GM18519 (cell line): ENCODE data around the gene OR52L1.

Source experiments
- ATAC-seq: cut with Tn5 transposase; IDR thresholded peaks from one replicate; pipeline ENCODE4 v1.9.1; 2021; ENCODE audit warnings: mild to moderate bottlenecking, moderate library complexity; ENCODE audit not compliant: unreplicated experiment, low FRiP score

OR52L1 gene

DNA sequence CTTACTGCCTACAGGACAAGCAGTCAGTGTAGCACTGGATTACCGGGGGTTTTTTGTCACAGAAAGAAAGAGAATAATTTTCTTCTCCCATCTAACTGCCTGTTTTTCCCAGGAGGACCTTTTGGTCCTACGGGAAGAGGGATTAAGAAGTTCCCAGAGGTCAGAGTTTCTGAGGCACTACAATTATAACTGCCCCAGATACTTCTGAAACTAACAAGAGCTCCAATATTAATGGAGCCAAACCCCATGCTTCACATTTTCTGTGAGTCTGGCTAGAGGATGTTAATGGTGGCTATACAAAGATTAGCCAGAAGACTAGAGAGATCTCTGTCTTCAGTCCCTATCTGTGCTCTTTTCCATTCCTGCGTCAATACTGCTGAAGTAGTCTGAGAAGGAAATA, 44.8 kb downstream of the OR52L1 start, which contains the start of gene OR56A3:
TSS of gene OR56A3 (plus strand) at position 301 of the 400 bp plus-strand sequence. CDS start 5,096 bp downstream, outside the sequence.
- no peak for ATAC-seq

DNA sequence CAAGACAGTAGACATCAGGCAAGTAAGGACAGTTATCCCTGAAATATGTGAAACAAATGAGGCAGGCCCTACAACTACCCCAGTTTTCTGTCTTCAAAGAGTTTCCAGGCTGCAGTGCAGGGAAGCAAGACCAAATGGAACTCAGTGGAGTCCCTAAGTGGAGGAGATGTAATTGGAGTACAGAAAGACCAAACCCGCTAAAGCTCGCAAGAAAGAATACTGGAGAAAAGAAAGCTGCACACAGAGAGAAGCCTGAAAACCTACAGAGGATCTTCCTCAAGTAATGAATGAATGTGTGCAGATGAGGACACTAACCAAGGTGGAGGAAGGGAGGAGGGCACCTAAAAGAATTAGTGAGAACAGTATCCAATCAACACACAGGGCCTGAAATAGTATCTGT, 46.0 kb downstream of the OR52L1 start:
- no peak for ATAC-seq

DNA sequence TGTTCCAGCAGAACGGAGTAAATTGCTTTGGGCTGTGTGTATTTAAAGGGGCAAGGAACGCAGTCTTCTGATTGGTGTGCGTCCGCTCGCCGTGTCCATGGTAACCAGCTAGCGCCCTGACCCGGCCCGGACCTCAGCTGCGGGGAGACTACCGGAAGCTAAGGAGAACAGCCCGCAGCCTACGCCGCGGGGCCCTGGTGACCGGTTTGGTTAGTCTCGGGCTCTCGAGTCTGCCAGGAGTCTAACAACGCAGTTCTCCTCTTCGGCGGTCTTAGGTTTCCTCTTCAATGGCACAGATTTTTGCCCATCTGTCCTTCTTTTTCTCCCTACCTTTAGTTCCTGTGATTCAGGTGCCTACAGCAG, 48.2 kb downstream of the OR52L1 start:
- ATAC-seq = no peak

DNA sequence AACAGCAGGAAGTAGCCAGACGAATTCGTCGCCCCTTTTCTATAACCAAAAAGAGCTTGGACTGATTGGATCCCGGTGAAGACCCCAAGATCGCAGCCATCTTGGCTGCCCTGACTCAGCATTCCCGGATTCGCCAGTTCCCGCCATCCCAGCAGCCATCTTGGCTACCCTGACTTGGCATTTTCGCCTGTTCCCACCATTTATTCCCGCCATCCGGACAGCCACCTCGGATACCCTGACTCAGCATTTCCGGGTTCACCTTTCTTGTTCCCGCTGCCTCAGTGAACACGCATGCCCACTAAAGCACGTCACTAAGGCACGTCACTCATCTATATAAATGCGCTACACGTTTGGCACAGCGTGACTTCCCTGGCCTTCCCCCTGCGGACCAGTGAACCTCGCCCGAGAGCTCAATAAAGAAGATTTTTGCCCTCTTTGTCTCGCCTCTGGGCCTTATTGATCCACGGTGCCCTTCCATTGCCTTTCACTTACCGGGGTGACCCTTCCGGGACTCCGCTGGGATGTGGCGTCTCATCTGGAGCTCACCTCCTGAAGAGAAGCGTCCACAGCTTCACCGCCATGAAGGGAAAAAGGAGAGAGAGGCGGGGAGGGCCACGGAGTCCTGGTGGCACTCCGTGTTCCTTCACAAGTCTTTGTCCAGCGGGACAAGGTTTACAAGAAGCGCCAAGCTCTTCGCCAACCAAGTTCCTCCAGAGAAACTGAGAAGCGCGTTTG, 48.8 kb downstream of the OR52L1 start:
- ATAC-seq = no peak
